ENCODE data around the gene PAK6.

The PAK6 gene

DNA sequence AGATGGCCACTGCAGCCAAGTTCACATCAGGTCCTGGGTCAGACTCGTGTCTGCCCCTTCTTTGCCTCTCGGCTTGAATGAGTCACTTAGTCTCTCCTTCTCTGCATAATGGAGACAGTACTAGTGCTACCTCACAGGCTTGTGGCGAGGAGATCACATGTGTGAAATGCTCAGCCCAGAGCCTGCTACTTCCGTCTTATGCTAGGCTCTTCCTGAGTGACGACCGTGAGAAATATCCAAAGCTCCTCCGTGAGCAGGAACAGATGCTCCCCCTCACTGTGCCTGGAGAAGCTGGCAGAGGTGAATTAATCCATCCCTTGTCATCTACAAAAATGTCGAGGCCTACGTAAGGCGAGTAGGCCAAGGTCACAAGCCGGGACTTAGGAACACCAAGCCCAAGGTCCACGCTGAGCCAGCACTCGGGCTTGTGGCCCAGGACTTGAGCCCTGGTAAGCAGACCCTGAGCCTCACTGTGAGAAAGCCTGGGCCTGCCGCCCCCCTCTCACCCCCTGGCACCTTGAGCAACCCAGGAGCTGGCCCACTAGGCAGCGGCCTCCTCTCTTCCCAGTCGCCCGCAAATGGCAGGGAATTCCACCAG lies 17.9 kb downstream of the PAK6 start:
- peak; percentile 28 for DNase-seq

GRCh38 chr15:40257656-40258450 lies 19.0 kb downstream of the PAK6 start:
- DNase-seq = no peak

- no peak for DNase-seq
Observed at GRCh38 chr15:40258544-40258943, 19.7 kb downstream of the PAK6 start.

GRCh38 chr15:40259021-40259420 lies 20.2 kb downstream of the PAK6 start:
- DNase-seq = no peak

DNA sequence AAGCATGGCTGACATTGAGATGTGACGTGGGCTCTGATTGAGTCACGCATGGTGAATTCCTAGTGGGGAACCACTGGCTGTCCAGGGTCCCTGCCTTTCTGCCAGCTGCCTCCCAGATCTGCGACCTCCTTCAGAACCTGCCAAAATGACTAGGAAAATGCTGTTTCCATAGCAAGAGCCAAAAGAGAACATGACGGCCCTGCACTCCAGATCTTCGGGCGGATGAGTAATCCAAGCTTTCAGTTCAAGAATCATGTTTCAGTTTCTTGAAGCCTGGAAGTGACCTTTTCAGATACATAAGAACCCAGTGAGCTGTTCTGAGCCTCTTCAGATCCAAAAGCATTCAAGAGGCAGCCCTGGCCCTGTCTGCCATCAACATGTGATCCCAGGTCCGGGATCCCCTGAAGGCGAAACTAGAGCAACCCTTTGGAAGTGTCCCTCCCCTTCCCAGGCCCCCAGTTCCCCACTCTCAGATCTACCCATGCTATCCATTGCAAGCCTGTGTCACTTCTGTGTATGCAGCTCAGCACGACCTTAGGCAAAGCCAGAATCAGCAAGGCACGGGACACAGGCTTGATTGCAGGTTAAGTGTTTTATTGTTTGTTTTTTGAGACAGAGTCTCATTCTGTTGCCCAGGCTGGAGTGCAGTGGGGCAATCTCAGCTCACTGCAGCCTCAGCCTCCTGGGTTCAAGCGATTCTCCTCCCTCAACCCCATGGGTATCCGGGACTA lies 24.3 kb downstream of the PAK6 start:
- DNase-seq = no peak

- DNase-seq = no peak
Observed at GRCh38 chr15:40264321-40265153, 25.7 kb downstream of the PAK6 start.

GRCh38 chr15:40265355-40265754 lies 26.5 kb downstream of the PAK6 start:
- no peak for DNase-seq

DNA sequence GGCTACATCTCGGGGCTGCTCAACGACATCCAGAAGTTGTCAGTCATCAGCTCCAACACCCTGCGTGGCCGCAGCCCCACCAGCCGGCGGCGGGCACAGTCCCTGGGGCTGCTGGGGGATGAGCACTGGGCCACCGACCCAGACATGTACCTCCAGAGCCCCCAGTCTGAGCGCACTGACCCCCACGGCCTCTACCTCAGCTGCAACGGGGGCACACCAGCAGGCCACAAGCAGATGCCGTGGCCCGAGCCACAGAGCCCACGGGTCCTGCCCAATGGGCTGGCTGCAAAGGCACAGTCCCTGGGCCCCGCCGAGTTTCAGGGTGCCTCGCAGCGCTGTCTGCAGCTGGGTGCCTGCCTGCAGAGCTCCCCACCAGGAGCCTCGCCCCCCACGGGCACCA lies 27.0 kb downstream of the PAK6 start:
- no peak for DNase-seq

DNA sequence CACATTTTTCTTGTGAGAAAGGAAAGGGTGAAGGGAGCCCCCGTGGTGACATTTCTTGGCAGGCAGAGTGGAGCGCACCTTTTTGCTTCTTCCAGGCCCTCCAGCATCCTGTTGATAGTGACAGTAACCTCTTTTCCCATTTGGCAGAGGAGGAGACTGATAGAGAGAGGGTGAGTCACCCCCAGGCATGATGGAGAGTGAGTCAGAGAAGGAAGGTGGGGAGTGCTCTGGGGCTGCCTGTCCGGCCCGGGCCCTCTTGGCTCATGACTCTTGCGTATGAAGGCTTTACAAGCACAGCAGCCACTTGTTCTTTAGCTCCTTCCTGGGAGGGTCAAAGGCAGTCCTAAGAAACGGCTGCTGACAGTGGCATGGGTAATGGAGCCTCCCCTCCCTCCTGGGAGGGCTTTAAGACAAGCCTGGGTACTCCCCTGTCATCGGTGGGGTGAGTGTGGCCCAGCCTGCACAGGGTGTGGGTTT lies 28.0 kb downstream of the PAK6 start:
- no peak for DNase-seq

- DNase-seq = no peak
Observed at GRCh38 chr15:40267670-40268069, 28.8 kb downstream of the PAK6 start.

DNA sequence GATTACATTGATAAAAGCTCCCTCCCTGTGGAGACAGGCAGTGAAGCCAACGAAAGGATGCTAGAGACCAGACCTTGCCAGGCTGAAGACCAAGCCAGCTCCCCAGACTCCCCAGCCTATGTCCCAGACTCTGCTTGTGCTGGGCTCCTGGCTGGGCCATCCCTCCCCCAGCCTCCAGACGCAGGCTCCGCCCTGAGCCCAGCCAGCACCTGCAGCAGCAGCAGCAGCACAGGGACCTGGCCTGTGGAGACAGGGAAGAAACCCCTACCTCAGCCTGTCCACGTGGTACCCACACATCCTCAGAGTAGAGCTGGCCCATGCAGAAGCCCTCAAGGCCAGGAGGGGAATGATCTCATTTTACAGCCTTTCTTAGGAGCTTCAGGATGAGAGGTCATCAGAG lies 30.7 kb downstream of the PAK6 start:
- DNase-seq = no peak

- no peak for DNase-seq
Observed at GRCh38 chr15:40270246-40270995, 31.6 kb downstream of the PAK6 start.

DNA sequence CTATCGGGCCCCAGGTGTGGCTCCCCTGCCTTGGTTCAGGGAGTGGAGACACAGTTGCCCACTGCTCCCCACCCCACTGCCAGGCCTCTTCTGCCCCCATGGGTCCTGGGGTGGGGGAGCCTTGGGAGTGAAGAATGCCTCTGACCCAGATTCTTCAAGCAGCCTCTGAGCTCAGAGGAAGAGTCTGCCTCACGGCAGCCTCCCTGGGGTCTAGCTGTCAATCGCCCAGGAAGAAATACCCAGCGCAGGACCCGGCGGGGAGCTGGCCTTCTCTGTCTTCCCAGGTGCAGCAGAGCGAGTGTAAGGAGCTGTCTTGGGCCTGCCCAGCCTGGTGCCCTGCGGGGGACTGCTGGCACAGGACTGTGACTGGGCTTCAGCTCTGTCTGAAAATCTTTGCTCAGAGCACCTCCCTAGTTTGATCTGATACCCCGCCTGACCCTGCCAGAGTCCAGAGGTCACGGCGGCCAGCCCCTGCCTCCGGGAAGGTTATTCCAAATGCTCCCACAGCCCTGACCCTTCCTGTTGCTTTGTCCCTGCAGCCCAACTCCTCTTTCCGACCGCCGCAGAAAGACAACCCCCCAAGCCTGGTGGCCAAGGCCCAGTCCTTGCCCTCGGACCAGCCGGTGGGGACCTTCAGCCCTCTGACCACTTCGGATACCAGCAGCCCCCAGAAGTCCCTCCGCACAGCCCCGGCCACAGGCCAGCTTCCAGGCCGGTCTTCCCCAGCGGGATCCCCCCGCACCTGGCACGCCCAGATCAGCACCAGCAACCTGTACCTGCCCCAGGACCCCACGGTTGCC lies 33.0 kb downstream of the PAK6 start:
- no peak for DNase-seq

GRCh38 chr15:40272485-40273056 lies 33.7 kb downstream of the PAK6 start:
- no peak for DNase-seq

DNA sequence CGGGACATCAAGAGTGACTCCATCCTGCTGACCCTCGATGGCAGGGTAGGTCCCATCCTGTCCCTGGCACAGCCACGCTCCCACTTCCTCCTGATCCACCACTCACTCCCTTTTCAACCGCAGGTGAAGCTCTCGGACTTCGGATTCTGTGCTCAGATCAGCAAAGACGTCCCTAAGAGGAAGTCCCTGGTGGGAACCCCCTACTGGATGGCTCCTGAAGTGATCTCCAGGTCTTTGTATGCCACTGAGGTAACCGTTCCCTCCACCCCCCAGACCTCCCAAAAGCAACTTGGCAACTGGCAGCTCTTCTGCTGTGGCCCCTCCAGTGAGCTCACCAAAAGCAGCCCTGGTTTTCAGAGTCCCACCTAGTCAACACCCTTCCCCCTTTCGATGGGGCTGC lies 34.6 kb downstream of the PAK6 start:
- DNase-seq = no peak

DNA sequence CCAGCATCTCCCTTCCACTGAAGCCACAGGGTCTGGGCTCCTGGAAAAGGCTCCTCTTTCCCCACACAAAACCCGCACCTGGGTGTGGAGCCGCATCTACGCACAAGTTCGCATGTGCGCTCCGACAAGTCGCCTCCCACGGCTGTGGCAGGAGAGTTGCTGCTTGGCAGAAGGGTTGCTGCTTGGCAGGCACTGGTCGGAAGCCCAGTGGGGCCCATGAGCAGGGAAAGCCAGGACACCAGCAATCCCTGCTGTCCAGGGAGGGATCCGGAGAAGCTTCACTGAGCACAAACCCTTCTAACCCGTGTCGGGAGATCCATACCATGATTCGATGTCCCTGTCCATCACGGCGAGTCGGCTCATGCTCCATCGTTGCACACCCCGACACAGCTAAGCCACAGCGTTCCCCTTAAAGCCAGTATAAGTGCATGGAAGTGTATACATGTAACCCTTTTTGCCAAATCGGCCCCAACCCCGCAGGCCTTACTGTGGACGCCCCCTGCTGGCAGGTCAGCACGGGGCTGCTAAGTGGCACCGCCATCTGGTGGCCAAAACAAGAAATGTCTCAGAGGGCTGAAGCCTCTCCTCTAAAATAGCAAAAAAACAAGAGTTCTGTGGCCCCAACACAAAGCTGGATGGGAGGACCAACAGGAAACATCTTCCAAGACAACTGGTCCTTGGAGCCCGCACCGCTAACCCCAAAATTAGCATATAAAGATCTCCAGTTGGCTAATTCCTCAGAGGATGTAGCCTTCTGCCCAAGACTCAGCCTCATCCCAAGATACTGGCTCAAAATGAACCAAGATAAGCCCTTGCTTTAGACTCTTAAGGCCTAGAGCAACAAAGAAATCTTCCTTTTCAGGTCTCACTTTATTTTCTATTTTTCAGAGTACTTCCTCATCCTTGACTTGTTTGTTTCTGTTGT lies 35.7 kb downstream of the PAK6 start:
- peak; percentile 81 for DNase-seq

- DNase-seq = no peak
Observed at GRCh38 chr15:40275523-40275922, 36.7 kb downstream of the PAK6 start.

- no peak for DNase-seq
Observed at GRCh38 chr15:40275954-40276353, 37.1 kb downstream of the PAK6 start.

DNA sequence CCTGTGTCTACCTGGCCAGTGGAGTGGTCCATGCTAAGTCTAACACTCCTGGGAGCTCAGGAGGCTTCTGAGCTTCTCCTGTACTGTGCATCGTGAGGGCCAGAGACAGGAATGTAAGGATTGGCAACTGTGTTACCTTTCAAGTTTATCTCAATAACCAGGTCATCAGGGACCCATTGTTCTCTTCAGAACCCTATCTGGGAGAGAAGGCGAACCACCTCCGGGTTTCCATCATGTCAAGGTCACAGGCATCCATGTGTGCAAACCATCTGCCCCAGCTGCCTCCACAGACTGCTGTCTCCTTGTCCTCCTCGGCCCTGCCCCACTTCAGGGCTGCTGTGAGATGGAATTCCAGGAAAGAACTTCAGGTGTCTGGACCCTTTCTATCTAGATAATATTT lies 38.1 kb downstream of the PAK6 start:
- DNase-seq = no peak

DNA sequence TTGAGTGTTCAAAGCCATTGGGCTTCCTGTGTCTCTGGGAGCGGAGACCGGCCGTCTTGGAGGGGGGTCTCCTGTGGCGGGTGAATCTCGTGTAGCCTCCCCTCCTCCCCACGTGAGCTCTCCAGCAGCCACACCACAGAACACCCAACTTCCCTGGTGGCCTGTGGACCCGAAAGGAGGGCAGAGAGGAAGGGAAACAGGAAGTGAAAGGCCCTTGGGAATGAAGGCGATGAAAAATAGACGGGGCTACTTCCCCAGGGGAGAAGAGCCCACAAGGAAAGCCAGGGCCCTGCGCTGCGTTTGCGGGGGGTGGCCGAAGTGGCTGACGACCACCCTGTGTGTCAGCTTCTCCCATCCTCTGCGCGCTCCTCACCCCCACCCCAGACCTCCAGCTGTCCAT lies 38.6 kb downstream of the PAK6 start:
- DNase-seq = peak; percentile 8

All from CD4-positive, alpha-beta T cell treated with Interferon gamma for 1 hour (primary cell).